Measurements from ENCODE around the gene SEC24B. TPM values are rescaled to one million over a fixed set of nuclear protein-coding genes. Genes with fewer than 3 reads are reported as not detected.

Gene SEC24B
- total RNA-seq, 1 experiment from 2014 or later: 29.0 TPM

- Mint-ChIP-seq H3K27ac (ENCODE audit: unreplicated experiment) (no peak overlapping the region), H3K27me3 (ENCODE audit: insufficient read depth, unreplicated experiment) (peaks cover 5% of the 10 kb centered on the region), H3K9me3 (ENCODE audit: unreplicated experiment) (no peaks in the 10 kb centered on the region), H3K4me1 (ENCODE audit: low read depth, unreplicated experiment) (no peaks in the 10 kb centered on the region), H3K36me3 (ENCODE audit: insufficient read depth, unreplicated experiment) (no peaks in the 10 kb centered on the region), H3K4me3 (ENCODE audit: unreplicated experiment) (no peak overlapping the region)
- H3K4me1 ChIP-seq: peaks cover 9% of the 10 kb centered on the region; the same call in 1 of the 2 replicates
- DNase-seq: no peak
- no peak overlapping the region for H3K4me3 ChIP-seq (ENCODE audit: low read depth, low read length)
- no TSS peak for BruUV-seq (replicated peaks)
- ChIA-PET POLR2A (no interaction called here), CTCF (no interaction called here)
- intact Hi-C loops (cut with micrococcal nuclease; ENCODE audit: unreplicated experiment): no loop called here
- no peaks in the 10 kb centered on the region for H3K36me3 ChIP-seq (ENCODE audit: control insufficient read depth, insufficient read depth, low read length)
- H3K27me3 ChIP-seq (replicated peaks; ENCODE audit: control insufficient read depth, insufficient read depth, low read length): no peaks in the 10 kb centered on the region
- TF ChIP-seq, protein P1, sequence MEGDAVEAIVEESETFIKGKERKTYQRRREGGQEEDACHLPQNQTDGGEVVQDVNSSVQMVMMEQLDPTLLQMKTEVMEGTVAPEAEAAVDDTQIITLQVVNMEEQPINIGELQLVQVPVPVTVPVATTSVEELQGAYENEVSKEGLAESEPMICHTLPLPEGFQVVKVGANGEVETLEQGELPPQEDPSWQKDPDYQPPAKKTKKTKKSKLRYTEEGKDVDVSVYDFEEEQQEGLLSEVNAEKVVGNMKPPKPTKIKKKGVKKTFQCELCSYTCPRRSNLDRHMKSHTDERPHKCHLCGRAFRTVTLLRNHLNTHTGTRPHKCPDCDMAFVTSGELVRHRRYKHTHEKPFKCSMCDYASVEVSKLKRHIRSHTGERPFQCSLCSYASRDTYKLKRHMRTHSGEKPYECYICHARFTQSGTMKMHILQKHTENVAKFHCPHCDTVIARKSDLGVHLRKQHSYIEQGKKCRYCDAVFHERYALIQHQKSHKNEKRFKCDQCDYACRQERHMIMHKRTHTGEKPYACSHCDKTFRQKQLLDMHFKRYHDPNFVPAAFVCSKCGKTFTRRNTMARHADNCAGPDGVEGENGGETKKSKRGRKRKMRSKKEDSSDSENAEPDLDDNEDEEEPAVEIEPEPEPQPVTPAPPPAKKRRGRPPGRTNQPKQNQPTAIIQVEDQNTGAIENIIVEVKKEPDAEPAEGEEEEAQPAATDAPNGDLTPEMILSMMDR (IDR thresholded peaks at IDR 0.05; ENCODE audit: insufficient read depth in 1 of 2, low read depth in 1 of 2, low read length in 1 of 2, severe bottlenecking in 1 of 2, unreplicated experiment in 1 of 2): no peak
- H3K9me3 ChIP-seq: no peaks in the 10 kb centered on the region
These were observed 154.6 kb downstream of the SEC24B start for GRCh38 chr4:109588176-109588575.

DNA sequence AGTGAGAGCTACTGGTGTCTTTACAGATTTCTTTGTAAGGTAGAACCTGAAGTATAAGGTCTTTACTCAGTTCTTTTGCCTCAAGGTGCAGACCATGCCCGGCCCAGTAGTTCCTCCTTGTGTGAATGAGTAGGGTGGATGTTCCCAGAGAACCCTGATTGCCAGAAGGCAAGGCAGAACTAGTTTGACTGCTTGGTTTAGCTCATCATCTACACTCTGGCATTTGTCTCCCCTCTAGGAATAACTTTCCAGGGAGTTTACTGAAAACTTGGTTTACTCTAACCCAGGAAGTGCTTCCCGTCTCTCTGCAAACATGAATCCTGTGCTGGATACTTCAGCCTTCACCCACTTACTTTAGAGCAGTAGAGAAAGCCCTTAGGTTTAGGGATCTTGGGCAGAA, 155.5 kb downstream of the SEC24B start:
- H3K9me3 Mint-ChIP-seq (ENCODE audit: unreplicated experiment): no peaks in the 10 kb centered on the region
- no peak for DNase-seq
- POLR2A ChIA-PET: no interaction called here
- CTCF ChIA-PET: no interaction called here
- BruUV-seq (replicated peaks): no TSS peak
- no peak overlapping the region for H3K4me3 Mint-ChIP-seq (ENCODE audit: unreplicated experiment)
- TF ChIP-seq, protein P1 (IDR thresholded peaks at IDR 0.05; ENCODE audit: insufficient read depth in 1 of 2, low read depth in 1 of 2, low read length in 1 of 2, severe bottlenecking in 1 of 2, unreplicated experiment in 1 of 2): no peak
- H3K4me1 Mint-ChIP-seq (ENCODE audit: low read depth, unreplicated experiment): no peaks in the 10 kb centered on the region
- H3K27me3 Mint-ChIP-seq (ENCODE audit: insufficient read depth, unreplicated experiment): peaks cover 5% of the 10 kb centered on the region
- intact Hi-C loops (cut with micrococcal nuclease; ENCODE audit: unreplicated experiment): no loop called here
- Histone ChIP-seq H3K27me3 (replicated peaks; ENCODE audit: control insufficient read depth, insufficient read depth, low read length) (no peaks in the 10 kb centered on the region), H3K4me1 (peaks cover 9% of the 10 kb centered on the region; the same call in 1 of the 2 replicates), H3K36me3 (ENCODE audit: control insufficient read depth, insufficient read depth, low read length) (no peaks in the 10 kb centered on the region), H3K4me3 (ENCODE audit: low read depth, low read length) (no peak overlapping the region), H3K9me3 (no peaks in the 10 kb centered on the region)
- H3K36me3 Mint-ChIP-seq (ENCODE audit: insufficient read depth, unreplicated experiment): no peaks in the 10 kb centered on the region
- H3K27ac Mint-ChIP-seq (ENCODE audit: unreplicated experiment): no peak overlapping the region

- no peaks in the 10 kb centered on the region for H3K27me3 ChIP-seq (replicated peaks; ENCODE audit: control insufficient read depth, insufficient read depth, low read length)
- Mint-ChIP-seq H3K9me3 (ENCODE audit: unreplicated experiment) (no peaks in the 10 kb centered on the region), H3K27ac (ENCODE audit: unreplicated experiment) (no peak overlapping the region), H3K36me3 (ENCODE audit: insufficient read depth, unreplicated experiment) (no peaks in the 10 kb centered on the region), H3K4me3 (ENCODE audit: unreplicated experiment) (no peak overlapping the region), H3K27me3 (ENCODE audit: insufficient read depth, unreplicated experiment) (no peaks in the 10 kb centered on the region), H3K4me1 (ENCODE audit: low read depth, unreplicated experiment) (no peaks in the 10 kb centered on the region)
- DNase-seq: no peak
- no peaks in the 10 kb centered on the region for H3K36me3 ChIP-seq (ENCODE audit: control insufficient read depth, insufficient read depth, low read length)
- H3K9me3 ChIP-seq: no peaks in the 10 kb centered on the region
- CTCF ChIA-PET: no interaction called here
- intact Hi-C loops (cut with micrococcal nuclease; ENCODE audit: unreplicated experiment): no loop called here
- peaks cover 9% of the 10 kb centered on the region; the same call in 1 of the 2 replicates for H3K4me1 ChIP-seq
- no TSS peak for BruUV-seq (replicated peaks)
- TF ChIP-seq, protein P1 (IDR thresholded peaks at IDR 0.05; ENCODE audit: insufficient read depth in 1 of 2, low read depth in 1 of 2, low read length in 1 of 2, severe bottlenecking in 1 of 2, unreplicated experiment in 1 of 2): no peak
- no peak overlapping the region for H3K4me3 ChIP-seq (ENCODE audit: low read depth, low read length)
- POLR2A ChIA-PET: no interaction called here
These were observed 156.0 kb downstream of the SEC24B start for GRCh38 chr4:109589605-109590004.

Small RNAs within 50 kb of the gene (microRNA-seq; reads per million reads assigned to microRNA genes)
- 8.0 reads per million, percentile 45 among the genes with 10 or more reads in this experiment for gene MIR576

Other genes starting within 250 kb of the SEC24B start
- gene COL25A1, start 131.2 kb upstream of the SEC24B start, total RNA-seq (2022): not detected in 2 replicates
- gene MCUB, start 126.4 kb downstream of the SEC24B start, total RNA-seq (2022): 1.8 and 3.6 TPM in 2 replicates